Peyer's patch (tissue), 4 donors: Measurements from ENCODE around the gene GAS2L3. TPM values are rescaled to one million over a fixed set of nuclear protein-coding genes. Genes with fewer than 3 reads are reported as not detected.
"Not testable (repeated sequence)": the region's sequence is repeated elsewhere in the genome, so short reads cannot be mapped to it uniquely, and the experiment has no call there.

ENCODE experiments used
- DNase-seq, 3 donors: peaks; one replicate each; pipeline ENCODE4 v3.0.0-alpha.2; 2017 to 2019
- H3K27ac ChIP-seq, 4 donors: fragments of 200-600 bp; sonication (generic); one replicate each; pipeline ENCODE4 v1.5.1; 2016 to 2019
- H3K27me3 ChIP-seq, 2 donors: fragments of 200-600 bp; sonication (generic); one replicate each; pipeline ENCODE4 v1.5.1; 2019
- H3K36me3 ChIP-seq, 3 donors: fragments of 200-600 bp; sonication (generic); one replicate each; pipeline ENCODE4 v1.5.1; 2016 to 2019
- H3K4me1 ChIP-seq, 4 donors: fragments of 200-600 bp; sonication (generic); one replicate each; pipeline ENCODE4 v1.5.1; 2016 to 2019
- H3K4me3 ChIP-seq, 4 donors: fragments of 200-600 bp; sonication (generic); 1 replicate in 3 of 4; 2 replicates in 1 of 4; pipeline ENCODE4 v1.5.1; 2016 to 2019; ENCODE audit warnings: mild to moderate bottlenecking in 1 of 4
- H3K9me3 ChIP-seq, 4 donors: fragments of 200-600 bp; sonication (generic); one replicate each; pipeline ENCODE4 v1.5.1; 2016 to 2019; ENCODE audit warnings: mild to moderate bottlenecking in 1 of 4
- POLR2A ChIP-seq, 2 donors: fragments of 450-650 bp; IDR thresholded peaks; one replicate each; pipeline ENCODE4 v1.5.1; 2017; ENCODE audit warnings: antibody characterized with exemption in 2 of 2, mild to moderate bottlenecking in 2 of 2, moderate library complexity in 2 of 2
- total RNA-seq, 4 donors: library from RNA; depleted of rRNA; stranded (reverse); fragments of >200 nt; gene quantifications; one replicate each; pipeline ENCODE4 v1.1.0, GENCODE V29; 2016
- TF ChIP-seq, protein P1 (sequence below), 6 experiments: fragments of 450-650 bp in 4 of 6; fragments of 200-600 bp in 2 of 6; sonication (generic) in 1 of 6; IDR thresholded peaks; one replicate each; pipeline ENCODE4 v1.5.1; 2017 to 2019; ENCODE audit warnings: antibody characterized with exemption in 6 of 6, mild to moderate bottlenecking in 3 of 6, moderate library complexity in 1 of 6

The GAS2L3 gene
- total RNA-seq, 4 donors from 2014 or later, result 2.5 to 20.1 (median 10.3) TPM

DNA sequence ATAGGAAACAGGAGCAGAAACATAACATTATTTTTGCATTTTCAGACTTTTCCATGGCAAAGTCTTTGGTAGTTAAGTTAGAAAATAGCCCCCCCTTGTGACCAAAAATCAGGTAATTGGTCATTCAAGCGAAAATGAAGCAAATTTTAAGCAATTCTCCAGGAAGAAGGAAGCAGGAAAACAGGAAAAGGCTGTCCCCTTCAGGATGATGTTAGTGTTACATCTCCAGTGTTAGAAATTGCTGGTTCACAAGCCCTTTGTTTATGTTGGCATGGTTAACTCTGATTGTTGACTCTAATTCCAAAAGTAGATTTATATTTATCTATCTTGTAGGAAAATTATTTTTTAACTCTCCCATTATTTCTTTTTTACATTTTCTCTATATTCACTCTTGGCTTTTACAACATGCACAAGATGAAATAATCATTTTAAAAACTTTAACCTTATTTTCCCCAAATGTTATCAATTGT is 18.8 kb upstream of the GAS2L3 start:
- Histone ChIP-seq H3K27ac (no peak overlapping the region), H3K27me3 (no peaks in the 10 kb centered on the region), H3K4me3 (no peak overlapping the region), H3K36me3 (peaks cover 0 to 48% (median 0%) of the 10 kb centered on the region in 3 donors), H3K9me3 (no peaks in the 10 kb centered on the region), H3K4me1 (peaks cover 0 to 8% (median 2%) of the 10 kb centered on the region in 4 donors)
- DNase-seq, result no peak
- TF ChIP-seq, protein P1, sequence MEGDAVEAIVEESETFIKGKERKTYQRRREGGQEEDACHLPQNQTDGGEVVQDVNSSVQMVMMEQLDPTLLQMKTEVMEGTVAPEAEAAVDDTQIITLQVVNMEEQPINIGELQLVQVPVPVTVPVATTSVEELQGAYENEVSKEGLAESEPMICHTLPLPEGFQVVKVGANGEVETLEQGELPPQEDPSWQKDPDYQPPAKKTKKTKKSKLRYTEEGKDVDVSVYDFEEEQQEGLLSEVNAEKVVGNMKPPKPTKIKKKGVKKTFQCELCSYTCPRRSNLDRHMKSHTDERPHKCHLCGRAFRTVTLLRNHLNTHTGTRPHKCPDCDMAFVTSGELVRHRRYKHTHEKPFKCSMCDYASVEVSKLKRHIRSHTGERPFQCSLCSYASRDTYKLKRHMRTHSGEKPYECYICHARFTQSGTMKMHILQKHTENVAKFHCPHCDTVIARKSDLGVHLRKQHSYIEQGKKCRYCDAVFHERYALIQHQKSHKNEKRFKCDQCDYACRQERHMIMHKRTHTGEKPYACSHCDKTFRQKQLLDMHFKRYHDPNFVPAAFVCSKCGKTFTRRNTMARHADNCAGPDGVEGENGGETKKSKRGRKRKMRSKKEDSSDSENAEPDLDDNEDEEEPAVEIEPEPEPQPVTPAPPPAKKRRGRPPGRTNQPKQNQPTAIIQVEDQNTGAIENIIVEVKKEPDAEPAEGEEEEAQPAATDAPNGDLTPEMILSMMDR (IDR thresholded peaks at IDR 0.05), result peak in 5 of 6 experiments; percentile 57 to 98 (median 92)
- no peak for TF ChIP-seq POLR2A (IDR thresholded peaks at IDR 0.05)

DNA sequence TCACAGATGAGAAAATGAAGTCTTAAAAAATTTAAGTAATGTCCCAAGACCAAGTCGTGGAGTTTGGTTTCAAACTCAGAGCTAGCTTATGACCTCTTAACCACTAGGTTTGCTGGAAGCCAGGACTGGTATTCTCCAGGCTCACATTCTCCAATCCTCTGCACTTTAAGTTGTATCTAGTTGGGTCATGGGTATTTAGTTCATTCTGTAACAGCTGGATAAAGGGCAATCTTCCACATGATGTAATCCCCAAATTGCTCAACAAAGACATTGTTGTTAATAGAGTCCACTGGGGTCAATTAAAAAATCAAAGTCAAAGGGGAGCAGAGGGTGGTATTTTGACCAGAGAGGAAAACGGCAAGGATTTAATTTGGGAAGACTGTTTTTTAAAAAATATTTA is 17.8 kb upstream of the GAS2L3 start:
- Histone ChIP-seq H3K36me3 (peaks cover 0 to 38% (median 0%) of the 10 kb centered on the region in 3 donors), H3K4me3 (no peak overlapping the region), H3K27me3 (no peaks in the 10 kb centered on the region), H3K27ac (peak overlapping the region in 1 of 4 donors; percentile 10), H3K4me1 (peaks cover 0 to 8% (median 2%) of the 10 kb centered on the region in 4 donors), H3K9me3 (no peaks in the 10 kb centered on the region)
- TF ChIP-seq POLR2A (IDR thresholded peaks at IDR 0.05), result no peak
- TF ChIP-seq, protein P1 (IDR thresholded peaks at IDR 0.05), result no peak
- DNase-seq, result no peak

DNA sequence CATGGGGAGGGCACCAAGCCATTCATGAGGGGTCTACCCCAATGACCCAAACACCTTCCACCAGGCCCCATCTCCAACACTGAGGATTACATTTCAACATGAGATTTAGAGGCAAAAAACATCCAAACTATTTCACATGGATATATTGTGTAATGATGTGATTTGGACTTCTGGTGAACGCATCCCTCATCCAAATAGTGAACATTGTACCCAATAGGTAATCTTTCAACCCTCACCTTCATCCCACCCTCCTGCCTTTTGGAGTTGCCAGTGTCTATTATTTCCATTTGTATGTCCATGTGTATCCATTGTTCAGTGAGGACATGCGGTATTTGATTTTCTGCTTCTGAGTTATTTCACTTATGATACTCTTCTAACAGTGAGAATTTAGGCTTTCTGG is 16.1 kb upstream of the GAS2L3 start:
- TF ChIP-seq, protein P1 (IDR thresholded peaks at IDR 0.05), result no peak
- no peak for TF ChIP-seq POLR2A (IDR thresholded peaks at IDR 0.05)
- Histone ChIP-seq H3K9me3 (no peaks in the 10 kb centered on the region), H3K4me3 (no peak overlapping the region), H3K36me3 (peaks cover 0 to 25% (median 0%) of the 10 kb centered on the region in 3 donors), H3K27ac (no peak overlapping the region), H3K27me3 (no peaks in the 10 kb centered on the region), H3K4me1 (peaks cover 0 to 8% (median 2%) of the 10 kb centered on the region in 4 donors)
- DNase-seq, result no peak

DNA sequence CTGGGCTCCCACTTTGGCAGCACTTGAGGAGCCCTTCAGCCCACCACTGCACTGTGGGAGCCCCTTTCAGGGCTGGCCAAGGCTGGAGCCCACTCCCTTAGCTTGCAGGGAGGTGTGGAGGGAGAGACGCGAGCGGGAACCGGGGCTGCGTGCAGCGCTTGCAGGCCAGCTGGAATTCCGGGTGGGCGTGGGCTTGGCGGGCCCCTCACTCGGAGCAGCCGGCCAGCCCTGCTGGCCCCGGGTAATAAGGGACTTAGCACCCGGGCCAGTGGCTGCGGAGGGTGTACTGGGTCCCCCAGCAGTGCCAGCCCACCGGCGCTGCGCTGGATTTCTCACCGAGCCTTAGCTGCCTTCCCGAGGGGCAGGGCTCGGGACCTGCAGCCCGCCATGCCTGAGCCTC is 14.2 kb upstream of the GAS2L3 start:
- not testable (repeated sequence) for H3K27ac ChIP-seq, H3K4me3 ChIP-seq, DNase-seq, H3K9me3 ChIP-seq, H3K27me3 ChIP-seq, H3K4me1 ChIP-seq
- H3K36me3 ChIP-seq, result peaks cover 0 to 18% (median 0%) of the 10 kb centered on the region in 3 donors

DNA sequence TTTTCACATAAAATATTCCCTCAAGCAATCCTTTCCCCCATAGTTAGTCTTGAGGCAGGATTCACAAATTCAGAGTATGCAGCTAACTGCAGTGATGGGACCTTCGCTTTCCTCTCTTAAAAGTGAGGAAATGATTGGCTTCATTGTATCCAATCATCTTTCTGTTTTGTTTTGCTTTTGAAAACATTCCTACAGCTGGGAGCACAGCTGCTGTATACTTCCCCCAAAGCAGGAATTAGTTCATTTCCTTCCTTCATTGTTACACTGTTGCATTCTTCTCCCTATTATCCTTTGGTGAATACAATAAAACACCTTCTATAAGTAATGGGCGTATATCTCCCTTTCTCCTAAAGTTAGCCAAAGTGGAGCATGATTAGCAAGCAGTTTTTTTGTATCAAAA is 9.4 kb upstream of the GAS2L3 start:
- Histone ChIP-seq H3K27me3 (no peaks in the 10 kb centered on the region), H3K36me3 (no peaks in the 10 kb centered on the region), H3K27ac (no peak overlapping the region), H3K4me3 (no peak overlapping the region), H3K4me1 (no peaks in the 10 kb centered on the region), H3K9me3 (no peaks in the 10 kb centered on the region)
- no peak for DNase-seq
- TF ChIP-seq, protein P1 (IDR thresholded peaks at IDR 0.05), result no peak

DNA sequence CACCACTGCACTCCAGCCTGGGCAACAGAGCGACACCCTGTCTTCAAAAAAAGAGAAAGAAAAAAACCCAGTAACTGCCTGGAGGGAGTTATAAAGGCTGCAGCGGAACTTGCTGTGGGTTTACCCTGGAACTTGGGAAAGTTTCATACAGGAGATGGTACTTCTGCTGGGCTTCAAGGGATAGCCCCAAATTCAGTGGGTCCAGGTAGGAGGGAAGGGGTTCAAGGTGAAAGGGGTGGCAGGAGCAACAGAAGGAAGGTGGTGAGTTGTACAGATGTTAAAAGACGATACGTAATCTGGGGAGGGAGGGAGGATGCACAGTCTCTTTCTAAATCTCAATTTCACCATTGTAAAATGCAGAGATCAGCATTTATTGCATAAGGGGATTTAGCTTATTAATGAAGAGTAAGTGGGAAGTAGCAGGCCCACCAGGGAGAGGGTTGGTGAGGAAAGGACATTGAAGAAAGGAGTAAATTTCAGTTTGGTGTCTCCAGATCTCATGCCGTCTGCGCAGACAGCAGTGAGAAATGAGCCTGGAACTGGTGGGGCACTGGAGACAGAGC is 8.5 kb upstream of the GAS2L3 start:
- H3K4me3 ChIP-seq, result no peak overlapping the region
- no peaks in the 10 kb centered on the region for H3K9me3 ChIP-seq
- no peak for TF ChIP-seq POLR2A (IDR thresholded peaks at IDR 0.05)
- TF ChIP-seq, protein P1 (IDR thresholded peaks at IDR 0.05), result no peak
- H3K27ac ChIP-seq, result no peak overlapping the region
- no peak for DNase-seq
- H3K27me3 ChIP-seq, result no peaks in the 10 kb centered on the region
- no peaks in the 10 kb centered on the region for H3K36me3 ChIP-seq
- H3K4me1 ChIP-seq, result no peaks in the 10 kb centered on the region
